ENCODE results near the gene ZNF823. TPM values are rescaled to one million over a fixed set of nuclear protein-coding genes. Genes with fewer than 3 reads are reported as not detected.

Gene ZNF823
- 10 to 100 TPM in 1 of 2 donors, 1 to 10 TPM in 1; 4.7 to 11.9 TPM for total RNA-seq

DNA sequence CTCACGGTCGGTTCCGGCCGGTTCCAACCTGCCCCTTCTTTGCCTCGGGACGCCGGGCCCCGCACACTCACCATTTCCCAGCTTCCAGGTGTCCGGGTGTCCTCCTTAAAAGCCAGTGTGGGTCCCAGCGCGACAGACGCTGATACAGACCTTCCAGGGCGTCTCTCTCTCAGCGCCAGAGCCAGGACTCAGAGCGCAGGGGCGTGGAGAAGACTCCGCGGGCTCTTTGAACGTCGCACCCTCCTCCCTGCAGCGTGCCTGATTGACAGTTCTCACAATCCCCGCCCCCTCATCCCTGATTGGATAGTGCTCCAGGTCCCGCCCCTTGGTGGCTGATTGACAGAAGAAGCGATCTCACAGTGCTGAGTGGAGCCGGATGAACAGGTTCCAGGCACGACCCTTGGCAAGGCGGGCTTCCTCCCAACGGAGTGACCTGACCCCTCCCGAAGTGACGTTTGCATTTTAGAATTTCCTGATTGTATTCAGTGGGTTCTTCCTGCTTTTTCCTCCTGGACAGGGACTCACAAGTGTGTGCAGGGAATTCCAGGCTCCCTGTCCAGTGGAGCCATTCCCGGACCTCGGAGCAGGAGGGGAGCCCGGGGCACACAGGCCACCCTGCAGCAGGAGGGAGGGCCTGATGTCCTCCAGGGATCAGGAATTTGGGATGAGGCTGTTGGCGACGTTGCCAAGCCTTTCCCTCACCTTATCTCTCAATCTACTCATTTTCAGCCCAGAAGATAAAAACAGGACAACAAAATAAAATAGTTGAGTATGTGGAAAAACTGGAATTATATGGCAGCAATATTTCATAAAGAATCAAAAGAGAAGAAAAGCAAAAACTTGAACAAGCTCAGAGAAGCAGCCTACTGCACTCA is at the start of gene ZNF823:
ZNF823 (minus strand) TSS at position 201 of the 875 bp plus-strand sequence; CDS start at position 74, 127 bp downstream.
- 0% methylated on average over 20 to 34 of the region's 35 CpGs for WGBS, 2 donors
- Histone ChIP-seq H3K9me3 (no peaks in the 10 kb centered on the region), H3K4me1 (peaks cover 24% of the 10 kb centered on the region), H3K36me3 (replicated peaks in 1 of 2; ENCODE audit: insufficient read depth in 1 of 2, low read depth in 2 of 2) (no peaks in the 10 kb centered on the region), H3K27me3 (no peaks in the 10 kb centered on the region), H3K27ac (peak within 1 kb of the TSS; percentile 94 to 99 (median 96)), H3K4me3 (peak within 1 kb of the TSS; percentile 47 to 94)
- ATAC-seq, result peak; percentile 97
- TF ChIP-seq, protein P1, sequence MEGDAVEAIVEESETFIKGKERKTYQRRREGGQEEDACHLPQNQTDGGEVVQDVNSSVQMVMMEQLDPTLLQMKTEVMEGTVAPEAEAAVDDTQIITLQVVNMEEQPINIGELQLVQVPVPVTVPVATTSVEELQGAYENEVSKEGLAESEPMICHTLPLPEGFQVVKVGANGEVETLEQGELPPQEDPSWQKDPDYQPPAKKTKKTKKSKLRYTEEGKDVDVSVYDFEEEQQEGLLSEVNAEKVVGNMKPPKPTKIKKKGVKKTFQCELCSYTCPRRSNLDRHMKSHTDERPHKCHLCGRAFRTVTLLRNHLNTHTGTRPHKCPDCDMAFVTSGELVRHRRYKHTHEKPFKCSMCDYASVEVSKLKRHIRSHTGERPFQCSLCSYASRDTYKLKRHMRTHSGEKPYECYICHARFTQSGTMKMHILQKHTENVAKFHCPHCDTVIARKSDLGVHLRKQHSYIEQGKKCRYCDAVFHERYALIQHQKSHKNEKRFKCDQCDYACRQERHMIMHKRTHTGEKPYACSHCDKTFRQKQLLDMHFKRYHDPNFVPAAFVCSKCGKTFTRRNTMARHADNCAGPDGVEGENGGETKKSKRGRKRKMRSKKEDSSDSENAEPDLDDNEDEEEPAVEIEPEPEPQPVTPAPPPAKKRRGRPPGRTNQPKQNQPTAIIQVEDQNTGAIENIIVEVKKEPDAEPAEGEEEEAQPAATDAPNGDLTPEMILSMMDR (IDR thresholded peaks at IDR 0.05), result peak in 1 of 7 experiments; percentile 1
- peak; percentile 84 to 97 (median 96) for TF ChIP-seq POLR2A (IDR thresholded peaks at IDR 0.05)
- intact Hi-C loops (cut with DNase I), result no loop called here
- DNase-seq, result peak; percentile 100

GRCh38 chr19:11787536-11787935 is 48.8 kb upstream of the ZNF823 start:
- DNase-seq (no peak), ATAC-seq (no peak)
- H3K27me3 ChIP-seq, result no peaks in the 10 kb centered on the region
- TF ChIP-seq, protein P1 (IDR thresholded peaks at IDR 0.05), result no peak
- no peak for TF ChIP-seq POLR2A (IDR thresholded peaks at IDR 0.05)
- H3K4me1 ChIP-seq, result no peaks in the 10 kb centered on the region
- H3K4me3 ChIP-seq, result no peak overlapping the region
- intact Hi-C loops (cut with DNase I), result loop anchor here (10.0 kb wide), 1 partner anchor 207 kb away; no protein-coding TSS in a partner anchor
- no peak overlapping the region for H3K27ac ChIP-seq
- WGBS, 2 donors, result 70 to 84% methylated on average over 3 of the region's 3 CpGs
- peaks cover 0 to 64% (median 0%) of the 10 kb centered on the region in 3 donors for H3K9me3 ChIP-seq
- H3K36me3 ChIP-seq (replicated peaks in 1 of 2; ENCODE audit: insufficient read depth in 1 of 2, low read depth in 2 of 2), result no peaks in the 10 kb centered on the region

- no peak for DNase-seq
- Histone ChIP-seq H3K9me3 (peaks cover 0 to 83% (median 0%) of the 10 kb centered on the region in 3 donors), H3K4me3 (no peak overlapping the region), H3K36me3 (replicated peaks in 1 of 2; ENCODE audit: insufficient read depth in 1 of 2, low read depth in 2 of 2) (peaks cover 23 to 24% of the 10 kb centered on the region in 2 donors), H3K4me1 (no peaks in the 10 kb centered on the region), H3K27ac (no peak overlapping the region), H3K27me3 (no peaks in the 10 kb centered on the region)
- intact Hi-C loops (cut with DNase I), result loop anchor here (10.0 kb wide), 1 partner anchor 210 kb away; no protein-coding TSS in a partner anchor
- no peak for TF ChIP-seq POLR2A (IDR thresholded peaks at IDR 0.05)
- TF ChIP-seq, protein P1 (IDR thresholded peaks at IDR 0.05), result no peak
- no peak for ATAC-seq
- 96% methylated on average over 3 of the region's 3 CpGs for WGBS, 2 donors
Measured at GRCh38 chr19:11784356-11784755, 45.6 kb upstream of the ZNF823 start.

DNA sequence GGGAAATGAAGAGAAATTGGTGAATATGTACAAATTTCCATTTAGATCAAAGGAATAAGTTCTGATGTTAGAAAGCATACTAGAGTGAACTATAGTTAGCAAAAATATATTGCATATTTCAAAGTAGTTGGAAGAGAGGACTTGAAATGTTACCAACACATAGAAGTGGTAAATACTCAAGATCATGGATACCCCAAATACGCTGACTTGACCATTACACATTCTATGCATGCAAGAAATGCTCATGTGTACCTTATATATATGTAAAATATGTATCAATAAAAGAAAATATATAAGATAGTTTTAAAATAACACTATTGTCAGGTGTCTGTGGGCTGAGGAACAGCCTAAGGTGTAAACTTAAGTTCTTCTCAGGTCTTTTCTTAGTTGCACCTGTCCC is 45.0 kb upstream of the ZNF823 start:
- DNase-seq, result no peak
- H3K9me3 ChIP-seq, result peaks cover 0 to 84% (median 0%) of the 10 kb centered on the region in 3 donors
- no peaks in the 10 kb centered on the region for H3K4me1 ChIP-seq
- intact Hi-C loops (cut with DNase I), result loop anchor here (10.0 kb wide), 1 partner anchor 211 kb away; no protein-coding TSS in a partner anchor
- H3K36me3 ChIP-seq (replicated peaks in 1 of 2; ENCODE audit: insufficient read depth in 1 of 2, low read depth in 2 of 2), result peaks cover 24 to 30% of the 10 kb centered on the region in 2 donors
- ATAC-seq, result no peak
- H3K27me3 ChIP-seq, result no peaks in the 10 kb centered on the region
- no peak for TF ChIP-seq POLR2A (IDR thresholded peaks at IDR 0.05)
- no peak overlapping the region for H3K4me3 ChIP-seq
- H3K27ac ChIP-seq, result no peak overlapping the region
- 96 to 100% methylated on average over 1 of the region's 1 CpG for WGBS, 2 donors

- H3K36me3 ChIP-seq (replicated peaks in 1 of 2; ENCODE audit: insufficient read depth in 1 of 2, low read depth in 2 of 2), result peaks cover 35 to 37% of the 10 kb centered on the region in 2 donors
- ATAC-seq, result no peak
- no peak overlapping the region for H3K4me3 ChIP-seq
Measured at GRCh38 chr19:11781295-11782057, 42.7 kb upstream of the ZNF823 start.

More at GRCh38 chr19:11781295-11782057, 42.7 kb upstream of the ZNF823 start:
- H3K4me1 ChIP-seq, result no peaks in the 10 kb centered on the region
- H3K27ac ChIP-seq, result no peak overlapping the region
- 94 to 95% methylated on average over 5 of the region's 5 CpGs for whole genome bisulfite sequencing, 2 donors
- DNase-seq, result no peak
- TF ChIP-seq, protein P1 (IDR thresholded peaks at IDR 0.05), result no peak
- TF ChIP-seq POLR2A (IDR thresholded peaks at IDR 0.05), result no peak
- intact Hi-C loops (cut with DNase I), result loop anchor here (10.0 kb wide), 1 partner anchor 213 kb away; no protein-coding TSS in a partner anchor
- H3K9me3 ChIP-seq, result peaks cover 0 to 70% (median 0%) of the 10 kb centered on the region in 3 donors
- H3K27me3 ChIP-seq, result no peaks in the 10 kb centered on the region
